Naive thymus-derived CD4-positive, alpha-beta T cell (primary cell): ENCODE results near the gene SIPA1. TPM values are rescaled to one million over a fixed set of nuclear protein-coding genes. Genes with fewer than 3 reads are reported as not detected.

ENCODE experiments used
- ATAC-seq: fragments of 150-1000 bp; cut with Tn5 transposase; 2 replicates; pipeline ENCODE4 v1.10.0; 2021; ENCODE audit warnings: mild to moderate bottlenecking, moderate library complexity
- CTCF ChIA-PET: fragments of 350-600 bp; sonication (Branson Sonifier 250); formaldehyde crosslinking; loops from one replicate; lab custom pipeline; 2021; ENCODE audit warnings: antibody characterized with exemption; lab: Charles Lee
- POLR2A ChIA-PET: fragments of 350-600 bp; sonication (Branson Sonifier 250); formaldehyde crosslinking; loops from one replicate; lab custom pipeline; 2021; ENCODE audit warnings: antibody characterized with exemption, inconsistent platforms; lab: Charles Lee
- DNase-seq, 9 donors: peaks; one replicate each; pipeline versions ENCODE4 v3.0.0 to v3.0.0-alpha.2; 2020 to 2022; ENCODE audit warnings: mixed read lengths in 1 of 9
- H3K27ac ChIP-seq: one replicate; pipeline ENCODE4 v1.7.0; 2013; ENCODE audit warnings: mild to moderate bottlenecking, low read depth, low read length, moderate library complexity
- H3K27me3 ChIP-seq, 2 donors: one replicate each; pipeline ENCODE4 v1.7.0; 2013; ENCODE audit warnings: low read length in 2 of 2, mild to moderate bottlenecking in 2 of 2, moderate library complexity in 2 of 2; ENCODE audit not compliant: control insufficient read depth in 2 of 2, insufficient read depth in 2 of 2
- H3K36me3 ChIP-seq, 3 experiments: 1 replicate in 2 of 3; 2 replicates in 1 of 3; pipeline ENCODE4 v1.7.0; 2013; ENCODE audit warnings: low read length in 3 of 3, mild to moderate bottlenecking in 3 of 3, moderate library complexity in 1 of 3; ENCODE audit not compliant: insufficient read depth in 3 of 3, control insufficient read depth in 2 of 3
- H3K4me1 ChIP-seq, 2 donors: one replicate each; pipeline ENCODE4 v1.7.0; 2013; ENCODE audit warnings: low read length in 2 of 2, mild to moderate bottlenecking in 2 of 2, moderate library complexity in 1 of 2; ENCODE audit not compliant: control insufficient read depth in 2 of 2, insufficient read depth in 2 of 2
- H3K4me3 ChIP-seq: 2 replicates; pipeline ENCODE4 v1.7.0; 2013; ENCODE audit warnings: mild to moderate bottlenecking, low read length
- H3K9me3 ChIP-seq, 3 experiments: 1 replicate in 2 of 3; 2 replicates in 1 of 3; pipeline ENCODE4 v1.7.0; 2013; ENCODE audit warnings: low read length in 3 of 3; ENCODE audit not compliant: control insufficient read depth in 2 of 3
- H3K27ac Mint-ChIP-seq, 9 donors: one replicate each; pipeline ENCODE4 v1.8.0; 2020 to 2022; ENCODE audit warnings: mixed read lengths in 9 of 9, mild to moderate bottlenecking in 8 of 9, moderate library complexity in 5 of 9, inconsistent platforms in 2 of 9
- H3K27me3 Mint-ChIP-seq, 5 donors: one replicate each; pipeline ENCODE4 v1.8.0; 2021 to 2022; ENCODE audit warnings: mixed read lengths in 5 of 5, mild to moderate bottlenecking in 1 of 5
- H3K36me3 Mint-ChIP-seq, 5 donors: one replicate each; pipeline ENCODE4 v1.8.0; 2020 to 2022; ENCODE audit warnings: mixed read lengths in 5 of 5, mild to moderate bottlenecking in 3 of 5, inconsistent platforms in 1 of 5
- H3K4me1 Mint-ChIP-seq, 7 donors: one replicate each; pipeline ENCODE4 v1.8.0; 2020 to 2022; ENCODE audit warnings: mixed read lengths in 7 of 7, mild to moderate bottlenecking in 3 of 7, inconsistent platforms in 1 of 7
- H3K4me3 Mint-ChIP-seq, 10 donors: one replicate each; pipeline ENCODE4 v1.8.0; 2020 to 2022; ENCODE audit warnings: mild to moderate bottlenecking in 10 of 10, mixed read lengths in 10 of 10, moderate library complexity in 6 of 10, inconsistent platforms in 2 of 10
- H3K9me3 Mint-ChIP-seq, 11 donors: one replicate each; pipeline ENCODE4 v1.8.0; 2020 to 2022; ENCODE audit warnings: mixed read lengths in 11 of 11, mild to moderate bottlenecking in 4 of 11, inconsistent platforms in 1 of 11, moderate library complexity in 1 of 11
- intact Hi-C, 2 donors: fragments of 100-400 bp; cut with micrococcal nuclease; formaldehyde crosslinking; loops; one replicate each; pipeline ENCODE4 v1.15.1; 2023
- polyA plus RNA-seq, 2 donors: library from polyadenylated mRNA; unstranded; fragments of 300-500 nt; fragmentation: Illumina TruSeq; gene quantifications; one replicate each; pipeline ENCODE4 v1.2.3, GENCODE V29; 2021
- total RNA-seq, 6 experiments: library from RNA in 5 of 6; stranded (reverse) in 5 of 6; gene quantifications; 1 replicate in 5 of 6; 2 replicates in 1 of 6; pipeline ENCODE4 v1.2.3 and lab custom pipeline; 2021 to 2026

SIPA1 gene
- total and polyA plus RNA-seq, 7 experiments from 2014 or later, result 90.3 to 249 (median 184) TPM

- peak overlapping the region in 1 of 9 donors; percentile 30 for H3K27ac Mint-ChIP-seq
- H3K36me3 ChIP-seq, result peaks cover 0 to 50% (median 5%) of the 10 kb centered on the region in 3 experiments
These were observed 41.4 kb upstream of the SIPA1 start for GRCh38 chr11:65596520-65596919.

GRCh38 chr11:65598258-65598699 is 39.6 kb upstream of the SIPA1 start:
- Histone ChIP-seq H3K4me3 (no peak overlapping the region), H3K36me3 (peaks cover 0 to 45% (median 5%) of the 10 kb centered on the region in 3 experiments), H3K4me1 (peaks cover 6 to 13% of the 10 kb centered on the region in 2 donors), H3K27ac (no peak overlapping the region), H3K27me3 (no peaks in the 10 kb centered on the region), H3K9me3 (no peaks in the 10 kb centered on the region)
- H3K27ac Mint-ChIP-seq, result no peak overlapping the region
- POLR2A ChIA-PET, result no interaction called here
- ATAC-seq (no peak), DNase-seq (no peak)
- no peaks in the 10 kb centered on the region for H3K27me3 Mint-ChIP-seq
- no peak overlapping the region for H3K4me3 Mint-ChIP-seq
- H3K36me3 Mint-ChIP-seq, result peaks cover 0 to 9% (median 0%) of the 10 kb centered on the region in 5 donors
- CTCF ChIA-PET, result no interaction called here
- H3K9me3 Mint-ChIP-seq, result no peaks in the 10 kb centered on the region
- peaks cover 0 to 23% (median 18%) of the 10 kb centered on the region in 7 donors for H3K4me1 Mint-ChIP-seq
- intact Hi-C loops, result no loop called here

More at GRCh38 chr11:65596520-65596919, 41.4 kb upstream of the SIPA1 start:
- peaks cover 0 to 9% (median 0%) of the 10 kb centered on the region in 5 donors for H3K36me3 Mint-ChIP-seq
- Histone ChIP-seq H3K4me1 (peaks cover 6 to 13% of the 10 kb centered on the region in 2 donors), H3K27me3 (no peaks in the 10 kb centered on the region), H3K4me3 (no peak overlapping the region), H3K9me3 (no peaks in the 10 kb centered on the region), H3K27ac (no peak overlapping the region)
- ATAC-seq (no peak), DNase-seq (no peak)
- CTCF ChIA-PET, result interaction anchor here (0.7 kb wide), 1 partner anchor 63 kb away, joined by 7 read pairs; no protein-coding TSS in a partner anchor
- no peak overlapping the region for H3K4me3 Mint-ChIP-seq
- intact Hi-C loops, result no loop called here
- H3K27me3 Mint-ChIP-seq, result no peaks in the 10 kb centered on the region
- POLR2A ChIA-PET, result interaction anchor here (0.6 to 1.7 kb wide), 3 partner anchors 9 to 141 kb away, joined by 3 to 5 read pairs (median 3); no protein-coding TSS in a partner anchor
- H3K4me1 Mint-ChIP-seq, result peaks cover 0 to 23% (median 16%) of the 10 kb centered on the region in 7 donors
- H3K9me3 Mint-ChIP-seq, result no peaks in the 10 kb centered on the region

DNA sequence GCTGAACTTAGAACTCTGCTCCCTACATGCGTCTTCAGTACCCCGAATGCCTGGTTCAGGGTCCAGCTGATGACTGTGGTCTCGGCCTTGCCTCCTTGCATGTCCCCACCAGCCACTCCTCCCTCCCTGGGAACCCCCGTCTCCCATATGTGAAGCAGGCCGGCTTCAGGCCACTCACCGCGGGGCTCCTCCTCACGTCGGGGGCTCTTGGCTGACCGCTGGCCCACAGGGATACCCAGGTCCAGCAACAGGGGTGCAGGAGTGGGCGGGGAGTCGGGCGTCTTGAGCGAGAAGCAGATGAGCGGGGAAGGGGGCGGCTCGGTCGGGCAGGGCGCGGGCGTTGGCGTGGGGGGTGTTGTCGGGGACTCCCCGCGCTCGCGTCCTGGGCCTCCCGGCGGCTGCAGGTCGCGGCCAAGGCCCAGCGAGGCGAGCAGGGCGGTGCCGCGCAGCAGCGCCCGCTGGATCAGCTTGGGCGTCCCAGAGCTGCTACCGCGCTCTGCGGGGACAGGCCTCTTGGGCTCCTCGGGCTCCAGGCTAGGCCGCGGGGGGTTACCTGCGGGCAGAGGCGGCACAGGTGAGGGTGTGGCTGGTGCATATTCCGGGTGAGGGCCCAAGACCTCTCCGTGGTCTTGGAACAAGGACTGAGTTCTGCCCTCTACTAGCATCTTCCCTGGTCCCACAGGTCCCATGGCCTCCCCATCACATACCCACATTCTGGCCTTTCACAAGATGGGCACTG is 38.5 kb upstream of the SIPA1 start:
- peaks cover 0 to 15% (median 0%) of the 10 kb centered on the region in 5 donors for H3K36me3 Mint-ChIP-seq
- Histone ChIP-seq H3K4me1 (peaks cover 6 to 9% of the 10 kb centered on the region in 2 donors), H3K36me3 (peaks cover 0 to 51% (median 5%) of the 10 kb centered on the region in 3 experiments), H3K9me3 (no peaks in the 10 kb centered on the region), H3K4me3 (no peak overlapping the region), H3K27me3 (no peaks in the 10 kb centered on the region), H3K27ac (no peak overlapping the region)
- H3K27ac Mint-ChIP-seq, result no peak overlapping the region
- H3K9me3 Mint-ChIP-seq, result no peaks in the 10 kb centered on the region
- DNase-seq (no peak), ATAC-seq (no peak)
- ChIA-PET POLR2A (no interaction called here), CTCF (no interaction called here)
- H3K4me1 Mint-ChIP-seq, result peaks cover 0 to 19% (median 12%) of the 10 kb centered on the region in 7 donors
- intact Hi-C loops, result no loop called here
- H3K27me3 Mint-ChIP-seq, result no peaks in the 10 kb centered on the region
- no peak overlapping the region for H3K4me3 Mint-ChIP-seq

GRCh38 chr11:65599955-65600246 is 38.0 kb upstream of the SIPA1 start:
- H3K4me3 Mint-ChIP-seq, result no peak overlapping the region
- no peak for DNase-seq
- Histone ChIP-seq H3K27me3 (no peaks in the 10 kb centered on the region), H3K27ac (no peak overlapping the region), H3K4me1 (peaks cover 6 to 7% of the 10 kb centered on the region in 2 donors), H3K4me3 (no peak overlapping the region), H3K36me3 (peaks cover 0 to 56% (median 5%) of the 10 kb centered on the region in 3 experiments), H3K9me3 (no peaks in the 10 kb centered on the region)
- no peaks in the 10 kb centered on the region for H3K27me3 Mint-ChIP-seq
- peaks cover 0 to 16% (median 0%) of the 10 kb centered on the region in 5 donors for H3K36me3 Mint-ChIP-seq
- intact Hi-C loops, result no loop called here
- H3K9me3 Mint-ChIP-seq, result no peaks in the 10 kb centered on the region
- H3K4me1 Mint-ChIP-seq, result peaks cover 0 to 17% (median 10%) of the 10 kb centered on the region in 7 donors
- POLR2A ChIA-PET, result no interaction called here
- CTCF ChIA-PET, result no interaction called here
- no peak for ATAC-seq
- H3K27ac Mint-ChIP-seq, result no peak overlapping the region

- no peaks in the 10 kb centered on the region for H3K9me3 Mint-ChIP-seq
- H3K27me3 Mint-ChIP-seq, result no peaks in the 10 kb centered on the region
- ChIA-PET CTCF (interaction anchor here (1.8 kb wide), 1 partner anchor 10 kb away, joined by 4 read pairs; no protein-coding TSS in a partner anchor), POLR2A (interaction anchor here (1.3 to 1.8 kb wide), 2 partner anchors 8 to 11 kb away, joined by 3 to 9 read pairs; partner anchors contain the start of genes KCNK7 and PCNX3)
- H3K27ac Mint-ChIP-seq, result peak overlapping the region in 4 of 9 donors; percentile 9 to 19 (median 12)
- H3K4me3 Mint-ChIP-seq, result no peak overlapping the region
- H3K4me1 Mint-ChIP-seq, result peaks cover 0 to 12% (median 6%) of the 10 kb centered on the region in 7 donors
- no peak for ATAC-seq
- peaks cover 0 to 12% (median 4%) of the 10 kb centered on the region in 5 donors for H3K36me3 Mint-ChIP-seq
- peaks cover 0 to 2% of the 10 kb centered on the region in 2 donors for H3K4me1 ChIP-seq
- intact Hi-C loops, result no loop called here
- no peak overlapping the region for H3K4me3 ChIP-seq
- H3K36me3 ChIP-seq, result peaks cover 0 to 73% (median 11%) of the 10 kb centered on the region in 3 experiments
- DNase-seq, result no peak
- no peak overlapping the region for H3K27ac ChIP-seq
- H3K27me3 ChIP-seq, result no peaks in the 10 kb centered on the region
- H3K9me3 ChIP-seq, result no peaks in the 10 kb centered on the region
These were observed 33.6 kb upstream of the SIPA1 start for GRCh38 chr11:65604258-65604657.

DNA sequence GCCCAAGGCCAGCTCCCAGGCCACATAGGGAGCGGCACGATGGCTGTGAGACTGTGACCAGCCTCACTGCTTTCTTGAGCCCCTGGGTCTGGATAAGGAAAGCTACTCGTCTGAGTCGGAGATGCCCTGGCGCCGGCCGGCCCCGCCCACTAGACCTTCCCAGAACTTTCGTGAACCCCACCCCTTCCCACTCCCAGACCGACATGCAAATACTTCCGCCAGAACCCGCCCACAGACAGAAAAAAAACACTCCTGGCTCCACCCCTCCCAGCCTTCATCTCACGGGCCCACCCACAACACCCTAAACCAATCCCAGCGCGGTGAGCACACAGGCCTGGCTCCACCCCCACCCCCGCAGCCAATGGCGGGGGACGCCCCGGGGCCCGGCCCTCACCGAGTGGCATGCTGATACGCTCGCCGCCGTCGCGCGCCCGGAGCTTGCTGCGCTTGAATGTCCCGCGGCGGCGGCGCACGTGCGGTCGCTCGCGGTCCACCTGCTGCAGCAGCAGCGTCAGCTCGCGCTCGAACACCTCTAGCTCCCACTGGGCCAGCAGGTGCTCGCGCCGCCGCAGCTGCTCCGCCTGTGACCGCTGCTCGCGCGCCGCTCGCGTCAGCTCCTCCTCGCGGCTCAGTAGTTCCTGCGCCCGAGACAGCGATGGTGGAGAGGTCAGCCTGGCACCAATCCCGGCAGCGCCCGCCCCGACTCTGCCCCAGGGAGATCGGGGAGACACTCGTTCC is 30.9 kb upstream of the SIPA1 start:
- no peak overlapping the region for H3K27ac Mint-ChIP-seq
- peaks cover 0 to 79% (median 6%) of the 10 kb centered on the region in 3 experiments for H3K36me3 ChIP-seq
- intact Hi-C loops, result no loop called here

More for the DNA sequence above, 30.9 kb upstream of the SIPA1 start:
- no peak for ATAC-seq
- ChIA-PET CTCF (no interaction called here), POLR2A (no interaction called here)
- Mint-ChIP-seq H3K4me3 (no peak overlapping the region), H3K27me3 (no peaks in the 10 kb centered on the region), H3K36me3 (peaks cover 0 to 14% (median 4%) of the 10 kb centered on the region in 5 donors), H3K4me1 (peaks cover 18 to 36% (median 32%) of the 10 kb centered on the region in 7 donors), H3K9me3 (peaks cover 0 to 2% (median 0%) of the 10 kb centered on the region in 11 donors)
- no peaks in the 10 kb centered on the region for H3K27me3 ChIP-seq
- H3K4me3 ChIP-seq, result no peak overlapping the region
- no peak overlapping the region for H3K27ac ChIP-seq
- H3K4me1 ChIP-seq, result peaks cover 17 to 29% of the 10 kb centered on the region in 2 donors
- H3K9me3 ChIP-seq, result no peaks in the 10 kb centered on the region
- DNase-seq, result no peak
